ENCODE data around the gene PTPN22. TPM values are rescaled to one million over a fixed set of nuclear protein-coding genes. Genes with fewer than 3 reads are reported as not detected.

PTPN22 gene
- polyA plus RNA-seq, 12 donors, result 0.14 to 2.6 (median 0.31) TPM; not detected in 2

DNA sequence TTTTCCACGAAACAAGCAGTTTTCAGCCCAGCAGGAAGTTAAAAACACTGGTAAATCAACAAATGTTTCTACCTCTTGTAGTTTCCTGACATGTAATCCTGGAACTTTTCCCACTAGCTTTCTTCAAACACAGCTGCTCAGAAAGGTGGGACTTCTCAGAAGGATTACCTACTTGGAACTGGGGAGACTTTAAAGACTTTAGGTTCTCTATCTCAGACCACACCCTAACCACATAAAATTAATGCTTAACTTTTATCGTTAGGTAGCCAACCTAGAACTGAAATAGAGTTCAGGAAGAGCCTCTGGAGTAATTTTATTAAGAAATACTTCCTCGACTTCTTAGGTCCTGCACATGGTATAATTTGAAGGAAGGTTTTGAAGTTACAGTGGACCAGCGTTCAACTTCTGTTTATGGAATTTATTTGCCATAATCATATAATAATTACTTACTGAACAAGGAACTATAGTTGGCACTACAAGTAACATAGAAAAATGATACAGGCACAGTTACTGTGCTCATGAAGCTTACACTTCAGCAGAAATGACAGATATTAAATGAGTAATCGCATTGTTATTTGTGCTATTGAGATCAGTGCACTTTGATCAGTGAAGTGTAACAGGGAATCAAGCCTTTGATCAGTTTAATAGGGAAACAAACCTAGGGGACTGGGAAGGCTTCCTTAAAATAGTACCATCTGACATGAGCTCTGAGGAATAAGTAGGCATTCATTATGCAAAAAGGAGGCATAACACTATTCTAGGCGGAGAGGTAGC lies 16.1 kb upstream of the PTPN22 start, which contains the start of gene BCL2L15:
Gene BCL2L15, minus strand, starts transcription at position 180 of the 774 bp plus-strand sequence. CDS start 206 bp downstream, outside the sequence.
- no peak for DNase-seq

DNA sequence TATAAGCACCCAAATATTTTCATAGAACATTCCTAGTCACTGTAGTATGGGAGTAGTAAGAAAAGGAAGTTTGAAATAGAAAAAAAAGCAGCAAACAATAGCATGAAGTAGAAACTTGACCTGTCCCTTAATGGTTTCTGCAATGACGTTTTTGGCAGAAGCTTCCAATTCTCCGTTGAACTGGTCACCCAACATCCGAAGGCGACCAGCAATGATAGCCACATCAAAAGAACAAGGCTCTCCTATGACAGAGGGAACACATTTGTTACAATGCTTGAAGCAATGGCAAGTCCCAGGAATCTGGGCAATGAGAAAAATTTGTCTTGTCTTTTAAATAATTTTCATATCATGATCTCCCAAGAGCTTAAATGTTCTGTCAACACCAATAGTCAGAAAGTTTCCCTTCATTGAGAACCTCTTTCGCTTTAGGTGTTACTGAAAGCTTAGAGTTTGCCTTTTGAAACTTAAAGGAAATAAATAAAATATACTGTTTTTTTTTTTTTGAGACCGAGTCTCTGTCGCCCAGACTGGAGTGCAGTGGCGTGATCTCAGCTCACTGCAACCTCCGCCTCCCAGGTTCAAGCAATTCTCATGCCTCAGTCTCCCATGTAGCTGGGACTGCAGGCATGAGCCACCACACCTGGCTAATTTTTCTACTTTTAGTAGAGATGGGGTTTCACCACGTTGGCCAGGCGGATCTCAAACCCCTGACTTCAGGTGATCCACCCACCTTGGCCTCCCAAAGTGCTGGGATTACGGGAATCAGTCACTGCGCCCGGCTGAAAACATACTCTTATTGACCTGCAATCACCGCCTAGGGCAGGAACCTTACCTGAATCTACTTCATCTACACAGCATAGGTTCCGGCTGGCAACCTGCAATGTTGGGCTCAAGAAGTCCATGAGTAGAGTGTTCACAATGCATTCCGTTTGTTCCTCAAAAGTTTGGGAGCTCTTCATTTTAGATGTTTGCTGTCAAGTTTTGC lies 15.2 kb upstream of the PTPN22 start:
- DNase-seq, result no peak

DNA sequence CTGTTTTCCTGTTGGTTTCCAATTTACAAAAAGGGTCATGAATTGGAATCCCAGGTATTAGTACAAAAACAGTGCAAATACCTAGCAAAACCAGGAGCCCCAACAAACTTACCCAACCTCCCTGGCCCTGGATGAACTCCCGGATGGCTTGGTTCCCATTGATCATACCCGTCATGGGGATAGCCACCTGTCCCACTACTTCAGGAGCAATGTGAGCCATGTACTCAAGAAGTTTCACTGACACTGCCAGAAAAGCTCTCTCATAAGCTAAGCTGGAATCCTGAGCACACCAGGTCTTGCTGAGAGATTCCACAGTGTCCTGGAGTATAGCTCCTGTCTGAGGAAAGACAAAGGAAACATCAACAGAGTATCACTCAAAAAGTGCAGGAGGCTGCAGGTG lies 10.1 kb upstream of the PTPN22 start:
- no peak for DNase-seq

DNA sequence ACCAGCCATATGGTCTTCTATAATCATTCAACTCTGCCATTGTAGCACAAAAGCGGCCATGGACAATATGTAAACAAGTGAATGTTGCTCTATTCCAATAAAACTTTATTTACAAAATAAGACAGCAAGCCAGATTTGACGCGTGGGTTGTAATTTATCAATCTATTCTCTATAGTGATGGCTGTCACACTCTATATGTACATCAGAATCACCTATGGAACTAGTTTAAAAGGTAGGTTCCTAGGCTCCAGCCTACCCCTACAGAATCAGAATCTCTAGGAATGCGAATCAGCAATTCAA lies 8.2 kb upstream of the PTPN22 start:
- DNase-seq, result no peak

DNA sequence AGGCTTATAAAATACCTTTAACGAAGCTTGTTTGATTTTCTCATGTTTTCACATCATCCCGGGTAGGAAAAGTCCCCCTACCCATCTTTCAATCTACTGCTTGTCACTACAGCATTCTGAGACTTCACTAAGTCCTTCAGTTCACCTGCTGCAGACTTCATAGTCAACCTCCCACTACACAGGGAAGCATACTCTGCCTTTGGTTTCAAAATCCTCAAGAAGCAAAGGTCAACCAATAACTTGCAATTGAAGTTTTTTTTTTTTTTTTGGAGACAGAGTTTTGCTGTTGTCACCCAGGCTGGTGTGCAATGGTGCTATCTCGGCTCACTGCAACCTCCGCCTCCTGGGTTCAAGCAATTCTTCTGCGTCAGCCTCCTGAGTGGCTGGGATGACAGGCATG lies 4.7 kb upstream of the PTPN22 start:
- DNase-seq, result no peak

DNA sequence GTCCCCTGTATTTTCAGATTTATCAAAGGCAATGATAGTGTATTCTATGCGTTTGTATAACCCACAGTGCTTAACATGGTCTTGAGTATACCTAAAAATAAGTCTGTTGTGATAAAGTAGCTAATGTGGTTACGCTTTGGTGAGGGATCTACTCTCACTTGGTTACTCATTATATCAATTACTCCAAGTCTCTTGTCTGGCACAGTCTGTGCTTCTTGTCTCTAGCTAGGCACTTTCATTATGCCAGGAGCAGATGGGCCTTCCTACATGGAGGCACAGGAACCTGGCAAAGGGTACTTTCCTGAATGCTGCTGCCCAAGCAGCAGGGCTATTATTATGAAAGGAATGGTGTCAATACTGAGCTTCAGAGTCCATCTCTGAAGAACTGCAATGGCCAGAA lies 4.2 kb upstream of the PTPN22 start:
- no peak for DNase-seq

DNA sequence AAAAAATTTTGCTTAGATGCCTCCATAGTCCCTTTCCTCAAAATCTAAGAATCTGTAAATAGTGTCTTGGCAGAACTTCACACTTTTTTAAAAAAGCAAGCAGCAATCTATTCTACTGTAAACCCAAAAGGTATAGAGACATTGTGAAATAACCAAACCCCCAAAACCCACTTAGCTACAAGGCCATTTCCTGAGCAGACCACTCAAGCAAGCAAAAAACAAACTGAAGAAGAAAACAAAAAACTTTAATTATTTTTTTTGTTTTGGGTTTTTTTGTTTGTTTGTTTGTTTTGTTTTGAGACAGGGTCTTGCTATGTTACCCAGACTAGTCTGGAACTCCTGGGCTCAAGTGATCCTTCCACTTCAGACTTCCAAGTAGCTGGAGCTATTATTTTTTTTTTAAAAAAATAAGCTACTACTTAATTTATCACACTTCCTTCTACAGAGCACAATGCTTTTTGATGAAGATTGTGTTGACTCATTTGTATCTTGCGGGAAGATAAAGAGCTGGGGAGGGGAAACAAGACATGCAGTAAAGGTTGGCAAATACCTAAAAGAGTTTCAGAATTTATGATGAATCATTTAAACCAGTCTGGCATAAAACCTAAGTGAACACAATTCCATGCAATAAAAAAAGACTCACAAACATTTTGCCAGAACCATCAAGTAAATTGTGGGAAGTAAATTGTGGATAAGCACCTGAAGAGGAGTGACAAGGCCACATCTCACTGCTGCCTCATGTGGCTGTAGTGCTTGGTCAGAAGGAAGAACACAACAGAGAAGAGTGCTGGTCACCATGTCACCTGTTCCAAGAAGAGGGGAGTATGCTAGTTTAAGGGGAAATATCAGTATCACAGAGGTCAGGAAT lies 2.7 kb upstream of the PTPN22 start:
- DNase-seq, result no peak

DNA sequence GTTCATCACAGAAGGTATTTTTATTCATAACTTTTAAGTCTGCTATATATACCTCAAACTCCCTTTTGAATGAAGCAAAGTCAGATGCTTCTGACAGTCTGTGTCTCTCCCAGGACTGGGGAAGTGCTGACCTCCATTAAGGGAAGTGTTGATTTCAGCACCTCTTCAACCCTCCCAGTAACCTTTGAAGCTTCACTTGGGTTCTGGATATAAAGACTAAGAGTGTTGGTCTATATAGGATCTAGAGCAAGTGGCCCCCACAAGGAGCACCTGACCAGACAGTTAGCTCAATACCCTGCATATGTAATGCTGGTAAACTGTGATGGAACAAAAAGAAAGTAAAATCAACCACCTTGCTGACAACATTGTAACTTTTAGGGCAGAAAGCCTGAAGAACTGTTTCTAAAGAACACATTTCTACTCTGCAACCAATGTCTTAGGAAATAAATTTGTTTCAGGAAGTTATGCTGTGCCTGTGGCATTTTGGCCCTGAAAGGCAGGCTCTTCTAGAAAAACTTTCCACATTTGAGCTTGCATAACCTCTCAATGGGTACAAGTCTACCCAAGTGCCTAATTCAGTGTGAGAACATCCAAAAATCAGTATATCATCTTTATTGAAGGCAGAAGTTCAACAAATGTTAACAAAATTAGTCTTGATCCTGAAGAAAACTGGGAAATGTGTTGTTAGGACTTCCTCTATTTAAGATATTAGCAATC lies 865 bp upstream of the PTPN22 start:
- DNase-seq, result no peak

DNA sequence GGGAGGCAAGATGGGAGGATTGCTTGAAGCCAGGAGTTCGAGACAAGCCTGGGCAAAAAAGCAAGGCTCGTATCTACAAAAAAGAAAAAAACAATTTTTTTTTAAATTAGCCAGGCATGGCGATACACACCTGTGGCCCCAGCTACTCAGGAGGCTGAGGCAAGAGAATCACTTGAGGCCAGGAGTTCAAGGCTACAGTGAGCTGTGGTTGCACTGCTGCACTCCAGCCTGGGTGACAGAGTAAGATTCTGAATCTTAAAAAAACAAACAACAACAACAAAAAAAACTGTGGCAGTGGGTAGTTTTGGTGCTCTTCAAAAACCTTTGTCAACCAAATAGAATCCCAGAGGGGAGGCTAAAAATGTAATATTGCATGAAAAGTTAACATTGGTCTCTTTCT lies 734 bp downstream of the PTPN22 start:
- no peak for DNase-seq

DNA sequence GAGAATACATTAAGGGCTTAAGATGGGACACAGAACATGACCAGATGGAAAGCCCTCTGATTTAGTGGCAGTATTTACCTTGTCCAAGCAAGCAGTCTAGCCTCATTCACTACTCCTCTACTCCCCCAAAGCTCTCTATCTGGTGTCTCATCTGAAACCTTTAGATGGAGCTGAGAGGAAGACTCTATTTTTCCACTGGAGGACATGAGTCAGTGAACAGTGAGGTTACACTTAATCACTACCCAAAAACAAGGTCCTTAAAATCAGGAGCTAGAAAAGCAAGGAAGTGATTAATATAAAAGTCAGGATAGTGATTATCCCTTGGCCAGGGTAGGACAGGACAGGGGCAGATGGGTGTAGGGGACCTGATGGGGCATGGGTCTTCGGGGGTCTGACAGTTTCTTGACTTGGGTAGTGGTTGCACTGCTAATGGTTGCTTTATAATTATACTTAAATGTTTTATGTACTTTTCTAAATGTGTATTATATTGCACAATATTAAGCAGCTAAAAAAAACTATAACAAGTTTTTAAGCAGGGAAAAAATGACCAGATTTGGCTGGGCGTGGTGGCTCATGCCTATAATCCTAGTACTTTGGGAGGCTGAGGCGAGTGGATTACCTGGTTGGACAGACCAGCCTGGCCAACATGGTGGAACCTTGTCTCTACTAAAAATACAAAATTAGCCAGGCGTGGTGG lies 3.0 kb downstream of the PTPN22 start:
- no peak for DNase-seq

DNA sequence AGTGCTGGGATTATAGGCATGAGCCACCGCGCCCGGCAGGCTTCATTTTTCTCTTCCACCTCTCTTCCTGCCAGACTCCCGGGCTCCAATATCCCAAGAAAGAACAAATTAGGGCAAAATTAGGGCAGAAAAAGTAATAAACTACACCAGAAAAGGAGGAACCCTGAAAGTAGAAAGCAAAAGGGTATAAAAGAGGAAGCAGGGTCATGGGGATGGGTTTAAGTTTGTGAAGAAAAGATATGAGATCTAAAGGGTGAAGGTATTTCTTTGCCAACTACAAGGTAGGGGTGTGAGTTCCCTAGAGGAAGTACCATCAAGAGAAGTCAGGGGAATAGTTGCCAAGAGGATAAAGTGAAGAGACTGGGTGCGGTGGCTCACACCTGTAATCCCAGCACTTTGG lies 9.9 kb downstream of the PTPN22 start:
- no peak for DNase-seq

DNA sequence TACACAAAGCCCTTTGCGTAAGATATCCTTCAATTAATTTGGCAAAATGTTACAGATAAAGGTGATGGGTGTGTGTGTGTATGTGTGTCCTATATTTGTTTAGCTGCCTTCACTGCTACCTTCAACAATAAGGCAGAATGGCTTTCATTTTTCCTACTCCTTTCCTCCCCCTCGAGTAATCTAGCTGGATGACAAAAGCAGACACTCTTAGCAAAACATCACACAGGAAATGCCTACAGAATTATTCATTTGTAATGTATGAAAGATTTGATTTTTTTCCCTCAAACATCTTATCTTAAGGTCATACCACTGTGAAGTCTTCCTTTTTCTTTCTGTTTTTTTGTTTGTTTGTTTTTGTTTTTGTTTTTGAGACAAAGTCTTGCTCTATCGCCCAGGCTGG lies 10.6 kb downstream of the PTPN22 start:
- no peak for DNase-seq

DNA sequence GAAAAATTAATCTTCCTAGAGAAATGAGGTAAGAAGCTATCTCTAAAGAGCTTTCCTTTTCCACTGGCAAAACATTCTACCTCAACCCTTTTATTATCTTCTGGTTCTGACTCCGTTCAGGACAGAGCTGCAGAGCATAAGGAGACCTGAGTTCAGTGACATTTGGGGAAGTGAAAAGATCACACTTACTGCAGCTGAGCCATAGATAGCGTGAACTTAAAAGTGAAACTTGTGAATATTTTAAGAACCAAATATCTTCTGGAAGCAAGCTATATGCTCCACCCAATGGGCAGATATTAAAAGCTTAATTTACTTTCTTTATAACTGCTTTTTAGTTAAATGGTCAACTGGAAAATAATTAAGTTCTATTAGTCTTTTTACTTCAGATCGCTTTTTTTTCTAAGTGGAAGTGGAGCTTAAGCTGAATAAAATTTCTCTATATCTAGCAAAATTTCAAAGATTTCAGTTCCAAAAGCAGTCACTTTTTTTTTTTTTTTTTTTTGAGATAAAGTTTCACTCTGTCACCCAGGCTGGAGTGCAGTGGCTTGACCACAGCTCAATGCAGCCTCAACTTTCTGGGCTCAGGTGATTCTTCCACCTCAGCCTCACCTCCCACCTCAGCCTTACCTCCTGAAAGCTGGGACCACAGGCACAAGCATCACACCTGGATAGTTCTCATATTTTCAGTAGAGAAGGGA lies 11.9 kb downstream of the PTPN22 start:
- DNase-seq, result no peak

DNA sequence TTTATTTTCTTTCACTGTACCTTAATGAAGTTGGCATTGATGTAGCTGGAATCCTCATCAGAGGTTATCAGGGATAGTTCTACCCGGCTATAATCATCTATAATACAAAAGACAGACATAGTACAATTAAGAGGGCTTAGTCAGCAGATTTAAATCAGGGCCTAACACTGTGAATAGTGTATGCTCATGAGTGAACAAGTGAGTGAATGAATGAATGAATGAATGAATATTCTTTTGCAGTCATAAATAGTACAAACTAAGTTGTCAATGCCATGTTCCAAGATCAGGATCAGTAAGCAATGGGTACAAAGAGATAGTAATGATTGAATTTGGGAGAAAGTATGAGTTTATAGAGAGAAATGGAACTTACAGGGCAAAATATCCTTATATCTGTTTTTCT lies 12.5 kb downstream of the PTPN22 start:
- DNase-seq, result no peak

DNA sequence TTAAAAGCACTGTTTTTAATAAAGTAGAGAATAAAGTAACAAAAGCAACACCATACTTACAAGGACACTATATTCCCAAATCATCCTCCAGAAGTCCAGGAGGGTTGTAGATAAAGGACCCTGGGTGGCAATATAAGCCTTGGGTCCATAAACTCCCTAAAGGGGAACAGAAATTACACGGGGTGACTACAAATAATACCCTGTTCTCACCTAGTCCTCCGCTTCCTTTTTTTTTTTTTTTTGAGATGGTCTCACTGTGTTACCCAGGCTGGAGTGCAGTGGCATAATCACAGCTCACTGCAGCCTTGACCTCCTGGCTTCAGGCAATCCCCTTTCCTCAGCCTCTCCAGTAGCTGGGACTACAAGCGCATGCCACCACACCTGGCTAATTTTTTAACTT lies 13.1 kb downstream of the PTPN22 start:
- no peak for DNase-seq

DNA sequence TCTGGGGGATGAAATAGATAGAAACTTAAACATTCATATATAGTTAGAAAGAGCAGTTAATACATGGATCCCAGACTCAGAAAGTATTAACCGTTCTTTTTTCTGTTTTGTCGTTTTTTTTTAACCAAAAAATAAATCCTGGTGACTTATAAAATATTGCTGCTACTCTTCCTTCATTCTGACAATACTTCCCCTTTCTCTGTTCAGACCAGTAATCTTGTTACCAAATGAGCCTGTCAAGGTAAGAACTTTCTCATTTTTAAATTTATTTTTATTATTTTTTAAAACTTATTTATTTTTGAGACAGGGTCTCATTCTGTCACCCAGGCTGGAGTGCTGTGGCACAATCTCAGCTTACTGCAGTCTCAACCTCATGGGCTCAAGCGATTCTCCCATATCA lies 13.7 kb downstream of the PTPN22 start:
- DNase-seq, result no peak

DNA sequence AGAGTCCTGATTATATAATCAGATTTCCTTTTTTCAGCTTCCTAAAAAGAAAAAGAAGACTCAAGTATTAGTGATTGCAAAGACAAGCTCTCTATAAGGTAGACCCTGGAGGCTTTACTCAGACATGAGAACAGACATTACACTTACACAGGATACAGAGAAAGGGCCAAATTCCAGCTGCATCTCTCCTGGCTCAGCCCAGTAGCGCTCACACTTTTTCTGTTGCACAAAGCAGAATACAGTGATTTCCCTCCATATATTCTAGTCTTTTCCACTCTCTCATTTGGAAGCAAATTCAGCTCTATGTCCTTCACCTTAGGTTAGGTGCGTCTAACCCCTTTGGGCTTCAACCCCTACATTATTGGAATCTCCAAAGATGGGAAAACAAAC lies 15.1 kb downstream of the PTPN22 start:
- no peak for DNase-seq

DNA sequence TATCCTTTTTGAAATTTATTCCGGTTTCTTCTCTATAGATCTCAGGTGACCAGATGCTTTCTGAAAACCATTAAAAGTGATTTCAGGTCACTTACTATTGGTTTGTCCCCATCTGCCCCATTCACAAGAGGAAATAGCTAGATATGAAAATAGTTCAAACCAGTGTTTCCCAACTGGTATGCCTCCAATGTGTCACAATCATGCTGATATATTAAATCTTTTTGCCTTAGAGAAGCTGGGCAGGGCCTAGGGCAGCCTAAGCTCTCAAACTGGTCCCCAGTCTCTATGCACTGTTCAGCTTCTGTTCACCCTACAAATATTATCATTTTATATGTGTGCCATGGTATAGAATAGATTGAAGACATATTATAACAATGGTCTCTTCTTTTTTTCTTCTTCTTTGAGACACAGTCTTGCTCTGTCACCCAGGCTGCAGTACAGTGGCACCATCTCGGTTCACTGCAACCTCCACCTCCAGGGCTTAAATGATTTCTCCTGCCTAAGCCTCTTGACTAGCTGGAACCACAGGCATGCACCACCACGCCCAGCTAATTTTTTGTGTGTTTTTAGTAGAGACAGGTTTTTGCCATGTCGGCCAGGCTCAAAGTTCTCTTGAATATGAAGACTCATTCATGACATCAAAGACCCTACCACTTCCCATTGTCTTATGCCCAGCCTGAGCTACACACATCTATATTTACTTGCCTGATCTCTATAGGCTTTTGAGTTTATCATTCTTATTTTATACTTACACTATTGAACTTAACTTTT lies 15.7 kb downstream of the PTPN22 start:
- DNase-seq, result no peak

DNA sequence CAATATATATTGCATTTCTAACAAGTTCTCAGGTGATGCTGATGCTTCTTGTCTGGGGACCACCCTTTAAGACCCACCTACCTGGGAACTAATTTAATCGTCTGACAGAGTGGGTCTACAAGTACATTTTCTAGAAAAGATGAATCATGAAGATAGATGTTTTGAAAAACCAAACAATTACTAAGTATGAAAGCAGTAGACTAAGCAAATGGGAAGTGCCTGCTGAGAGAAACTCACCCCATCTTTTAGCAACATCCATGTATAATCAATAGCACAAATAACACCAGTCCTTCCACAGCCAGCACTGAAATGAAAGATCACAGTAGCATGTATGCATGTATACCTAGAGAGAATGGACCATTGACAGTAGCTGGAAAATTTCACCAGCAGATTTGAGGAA lies 17.3 kb downstream of the PTPN22 start:
- DNase-seq, result no peak

Data from muscle of arm (tissue), 12 donors.